Measurements from ENCODE around the gene ERLEC1. TPM values are rescaled to one million over a fixed set of nuclear protein-coding genes. Genes with fewer than 3 reads are reported as not detected.

ERLEC1 gene
- total and polyA plus RNA-seq, 2 experiments from 2014 or later, result 73.2 to 75.3 TPM

DNA sequence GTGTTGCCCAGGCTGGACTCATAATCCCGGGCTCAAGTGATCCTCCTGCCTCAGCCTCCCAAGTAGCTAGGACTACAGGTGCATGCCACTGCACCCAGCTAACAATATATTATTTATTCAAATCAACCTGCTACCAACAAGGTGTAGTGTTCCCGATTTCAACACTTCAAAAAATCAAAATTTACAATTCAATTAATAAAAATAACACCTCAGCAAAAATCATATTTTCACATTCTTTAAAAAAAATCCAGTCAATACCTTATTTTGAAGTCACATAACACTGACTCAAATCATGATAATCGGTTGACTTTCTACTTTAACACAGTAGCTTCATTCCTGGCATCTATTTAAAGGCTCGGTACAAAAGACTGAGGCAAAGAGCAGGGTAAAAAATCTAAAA lies 65.7 kb downstream of the ERLEC1 start:
- Histone ChIP-seq H4K20me1 (ENCODE audit: insufficient read depth, poor library complexity, severe bottlenecking) (no peaks in the 10 kb centered on the region), H3K4me2 (no peak overlapping the region), H3K9me3 (ENCODE audit: low read depth) (no peaks in the 10 kb centered on the region), H3K4me3 (no peak overlapping the region), H3K27ac (no peak overlapping the region), H3K4me1 (ENCODE audit: insufficient read depth) (no peaks in the 10 kb centered on the region), H3K79me2 (no peaks in the 10 kb centered on the region), H3K27me3 (no peaks in the 10 kb centered on the region), H3K36me3 (replicated peaks; ENCODE audit: insufficient read depth, low read depth) (no peaks in the 10 kb centered on the region), H3K9me2 (replicated peaks; ENCODE audit: insufficient read depth) (no peaks in the 10 kb centered on the region), H2AFZ (no peak overlapping the region)
- WGBS (ENCODE audit: low lambda C conversion rate, missing lambda C conversion rate), result 99% methylated on average over 4 of the region's 4 CpGs
- DNase-seq (ENCODE audit: low spot score), result no peak
- TF ChIP-seq EZH2phosphoT487 (IDR thresholded peaks at IDR 0.05; ENCODE audit: low read depth, severe bottlenecking, unreplicated experiment), result no peak
- TF ChIP-seq, protein P1, sequence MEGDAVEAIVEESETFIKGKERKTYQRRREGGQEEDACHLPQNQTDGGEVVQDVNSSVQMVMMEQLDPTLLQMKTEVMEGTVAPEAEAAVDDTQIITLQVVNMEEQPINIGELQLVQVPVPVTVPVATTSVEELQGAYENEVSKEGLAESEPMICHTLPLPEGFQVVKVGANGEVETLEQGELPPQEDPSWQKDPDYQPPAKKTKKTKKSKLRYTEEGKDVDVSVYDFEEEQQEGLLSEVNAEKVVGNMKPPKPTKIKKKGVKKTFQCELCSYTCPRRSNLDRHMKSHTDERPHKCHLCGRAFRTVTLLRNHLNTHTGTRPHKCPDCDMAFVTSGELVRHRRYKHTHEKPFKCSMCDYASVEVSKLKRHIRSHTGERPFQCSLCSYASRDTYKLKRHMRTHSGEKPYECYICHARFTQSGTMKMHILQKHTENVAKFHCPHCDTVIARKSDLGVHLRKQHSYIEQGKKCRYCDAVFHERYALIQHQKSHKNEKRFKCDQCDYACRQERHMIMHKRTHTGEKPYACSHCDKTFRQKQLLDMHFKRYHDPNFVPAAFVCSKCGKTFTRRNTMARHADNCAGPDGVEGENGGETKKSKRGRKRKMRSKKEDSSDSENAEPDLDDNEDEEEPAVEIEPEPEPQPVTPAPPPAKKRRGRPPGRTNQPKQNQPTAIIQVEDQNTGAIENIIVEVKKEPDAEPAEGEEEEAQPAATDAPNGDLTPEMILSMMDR (IDR thresholded peaks at IDR 0.05; ENCODE audit: poor library complexity), result no peak
- TF ChIP-seq EZH2 (IDR thresholded peaks at IDR 0.05; ENCODE audit: borderline replicate concordance), result no peak

- Histone ChIP-seq H3K9me2 (replicated peaks; ENCODE audit: insufficient read depth) (no peaks in the 10 kb centered on the region), H3K27me3 (no peaks in the 10 kb centered on the region), H3K4me1 (ENCODE audit: insufficient read depth) (no peaks in the 10 kb centered on the region), H2AFZ (no peak overlapping the region), H3K9me3 (ENCODE audit: low read depth) (no peaks in the 10 kb centered on the region), H3K27ac (no peak overlapping the region), H3K36me3 (replicated peaks; ENCODE audit: insufficient read depth, low read depth) (no peaks in the 10 kb centered on the region), H3K79me2 (no peaks in the 10 kb centered on the region), H3K4me3 (no peak overlapping the region), H3K4me2 (no peak overlapping the region), H4K20me1 (ENCODE audit: insufficient read depth, poor library complexity, severe bottlenecking) (peaks cover 4% of the 10 kb centered on the region)
- TF ChIP-seq EZH2phosphoT487 (IDR thresholded peaks at IDR 0.05; ENCODE audit: low read depth, severe bottlenecking, unreplicated experiment) (no peak), EZH2 (IDR thresholded peaks at IDR 0.05; ENCODE audit: borderline replicate concordance) (no peak)
- TF ChIP-seq, protein P1 (IDR thresholded peaks at IDR 0.05; ENCODE audit: poor library complexity), result no peak
- no peak for DNase-seq (ENCODE audit: low spot score)
- 100% methylated on average over 2 of the region's 2 CpGs for WGBS (ENCODE audit: low lambda C conversion rate, missing lambda C conversion rate)
Measured at GRCh38 chr2:53854678-53855077, 67.8 kb downstream of the ERLEC1 start.

GRCh38 chr2:53856272-53856671 lies 69.4 kb downstream of the ERLEC1 start:
- Histone ChIP-seq H3K4me1 (ENCODE audit: insufficient read depth) (no peaks in the 10 kb centered on the region), H4K20me1 (ENCODE audit: insufficient read depth, poor library complexity, severe bottlenecking) (peaks cover 4% of the 10 kb centered on the region), H3K9me2 (replicated peaks; ENCODE audit: insufficient read depth) (no peaks in the 10 kb centered on the region), H3K27ac (no peak overlapping the region), H2AFZ (no peak overlapping the region), H3K9me3 (ENCODE audit: low read depth) (no peaks in the 10 kb centered on the region), H3K79me2 (no peaks in the 10 kb centered on the region), H3K4me2 (no peak overlapping the region), H3K4me3 (no peak overlapping the region), H3K36me3 (replicated peaks; ENCODE audit: insufficient read depth, low read depth) (no peaks in the 10 kb centered on the region), H3K27me3 (no peaks in the 10 kb centered on the region)
- WGBS (ENCODE audit: low lambda C conversion rate, missing lambda C conversion rate), result 95% methylated on average over 2 of the region's 2 CpGs
- TF ChIP-seq EZH2 (IDR thresholded peaks at IDR 0.05; ENCODE audit: borderline replicate concordance), result no peak
- TF ChIP-seq EZH2phosphoT487 (IDR thresholded peaks at IDR 0.05; ENCODE audit: low read depth, severe bottlenecking, unreplicated experiment), result no peak
- TF ChIP-seq, protein P1 (IDR thresholded peaks at IDR 0.05; ENCODE audit: poor library complexity), result no peak
- DNase-seq (ENCODE audit: low spot score), result no peak

All from hepatocyte (in vitro differentiated cells).